H9 (cell line): ENCODE results near the gene HLA-A. TPM values are rescaled to one million over a fixed set of nuclear protein-coding genes. Genes with fewer than 3 reads are reported as not detected.

Experiments
- DNase-seq: peaks from one replicate; pipeline ENCODE4 v3.0.0-alpha.2; 2017
- H2AFZ ChIP-seq: one replicate; pipeline ENCODE4 v1.6.1; 2013; ENCODE audit warnings: mild to moderate bottlenecking, low read length, control low read depth, moderate library complexity
- H2AK5ac ChIP-seq: 2 replicates; pipeline ENCODE4 v1.6.1; 2013; ENCODE audit warnings: low read length, control low read depth, mixed read lengths; ENCODE audit not compliant: insufficient read length
- H2BK120ac ChIP-seq: one replicate; pipeline ENCODE4 v1.6.1; 2013; ENCODE audit warnings: low read depth, mild to moderate bottlenecking, low read length, control low read depth, inconsistent platforms; ENCODE audit not compliant: poor library complexity, severe bottlenecking
- H2BK12ac ChIP-seq: 2 replicates; pipeline ENCODE4 v1.6.1; 2013; ENCODE audit warnings: low read length, control low read depth, mixed read lengths, low read depth; ENCODE audit not compliant: insufficient read length
- H2BK15ac ChIP-seq: 2 replicates; pipeline ENCODE4 v1.6.1; 2013; ENCODE audit warnings: low read depth, low read length, control low read depth
- H2BK20ac ChIP-seq: one replicate; pipeline ENCODE4 v1.6.1; 2013; ENCODE audit warnings: low read depth, mild to moderate bottlenecking, low read length, control low read depth, inconsistent platforms; ENCODE audit not compliant: poor library complexity, severe bottlenecking
- H2BK5ac ChIP-seq: 2 replicates; pipeline ENCODE4 v1.6.1; 2013; ENCODE audit warnings: low read length, control low read depth, mixed read lengths; ENCODE audit not compliant: insufficient read length
- H3K14ac ChIP-seq: 2 replicates; pipeline ENCODE4 v1.6.1; 2013; ENCODE audit warnings: low read length, control low read depth; ENCODE audit not compliant: insufficient read depth
- H3K18ac ChIP-seq: 2 replicates; pipeline ENCODE4 v1.6.1; 2013; ENCODE audit warnings: low read depth, mild to moderate bottlenecking, mixed read lengths, low read length, control low read depth; ENCODE audit not compliant: insufficient read length
- H3K23ac ChIP-seq: 2 replicates; pipeline ENCODE4 v1.6.1; 2013; ENCODE audit warnings: low read length, control low read depth, mixed read lengths, low read depth; ENCODE audit not compliant: insufficient read length
- H3K23me2 ChIP-seq: 2 replicates; pipeline ENCODE4 v1.6.1; 2013; ENCODE audit warnings: low read depth, mild to moderate bottlenecking, mixed read lengths, low read length, control low read depth; ENCODE audit not compliant: insufficient read length, poor library complexity, severe bottlenecking
- H3K27ac ChIP-seq: 2 replicates; pipeline ENCODE4 v1.5.1; 2013; ENCODE audit warnings: low read length, control low read depth, mixed read lengths, low read depth; ENCODE audit not compliant: insufficient read length
- H3K27me3 ChIP-seq: 2 replicates; pipeline ENCODE4 v1.6.1; 2013; ENCODE audit warnings: low read length, control low read depth, inconsistent platforms; ENCODE audit not compliant: insufficient read depth
- H3K4ac ChIP-seq: 2 replicates; pipeline ENCODE4 v1.6.1; 2013; ENCODE audit warnings: low read depth, mild to moderate bottlenecking, control low read depth, inconsistent platforms, low read length, moderate library complexity
- H3K4me1 ChIP-seq: 2 replicates; pipeline ENCODE4 v1.6.1; 2013; ENCODE audit warnings: low read length, control low read depth, inconsistent platforms; ENCODE audit not compliant: insufficient read depth
- H3K4me2 ChIP-seq: 2 replicates; pipeline ENCODE4 v1.6.1; 2013; ENCODE audit warnings: low read length, control low read depth, mixed read lengths; ENCODE audit not compliant: insufficient read length, insufficient read depth
- H3K56ac ChIP-seq: 2 replicates; pipeline ENCODE4 v1.6.1; 2013; ENCODE audit warnings: low read depth, mild to moderate bottlenecking, mixed read lengths, low read length, control low read depth; ENCODE audit not compliant: insufficient read length
- H3K79me1 ChIP-seq: 2 replicates; pipeline ENCODE4 v1.6.1; 2013; ENCODE audit warnings: low read depth, mild to moderate bottlenecking, moderate library complexity, low read length, control low read depth, inconsistent platforms; ENCODE audit not compliant: insufficient read depth, poor library complexity, severe bottlenecking
- H3K79me2 ChIP-seq: 2 replicates; pipeline ENCODE4 v1.6.1; 2013; ENCODE audit warnings: low read length, control low read depth, inconsistent platforms; ENCODE audit not compliant: insufficient read depth
- H3K9ac ChIP-seq: 2 replicates; pipeline ENCODE4 v1.6.1; 2013; ENCODE audit warnings: low read length, control low read depth, mixed read lengths; ENCODE audit not compliant: insufficient read length; ENCODE audit errors: extremely low read depth
- H3K9me3 ChIP-seq: one replicate; pipeline ENCODE4 v1.6.1; 2013; ENCODE audit warnings: low read depth, low read length, inconsistent platforms; ENCODE audit not compliant: control insufficient read depth
- H3T11ph ChIP-seq: one replicate; pipeline ENCODE4 v1.6.1; 2013; ENCODE audit warnings: mild to moderate bottlenecking, low read length, control low read depth, inconsistent platforms
- H4K20me1 ChIP-seq: one replicate; pipeline ENCODE4 v1.6.1; 2013; ENCODE audit not compliant: control insufficient read depth, insufficient read length, insufficient read depth
- H4K5ac ChIP-seq: 2 replicates; pipeline ENCODE4 v1.6.1; 2013; ENCODE audit warnings: low read depth, mild to moderate bottlenecking, mixed read lengths, low read length, control low read depth; ENCODE audit not compliant: insufficient read length
- H4K8ac ChIP-seq: replicated peaks from 2 replicates; pipeline ENCODE4 v1.6.1; 2013; ENCODE audit warnings: low read length, control low read depth, mixed read lengths, low read depth; ENCODE audit not compliant: insufficient read length
- H4K91ac ChIP-seq: 2 replicates; pipeline ENCODE4 v1.6.1; 2013; ENCODE audit warnings: low read depth, mild to moderate bottlenecking, moderate library complexity, mixed read lengths, low read length, control low read depth; ENCODE audit not compliant: insufficient read length
- H3K27ac Mint-ChIP-seq, 3 experiments: 2 replicates in 2 of 3; 3 replicates in 1 of 3; pipeline ENCODE4 v1.8.0; 2020 to 2021; ENCODE audit warnings: mixed read lengths in 3 of 3, mild to moderate bottlenecking in 1 of 3, moderate library complexity in 1 of 3
- H3K27me3 Mint-ChIP-seq: 2 replicates; pipeline ENCODE4 v1.8.0; 2021; ENCODE audit warnings: low read depth, mild to moderate bottlenecking, moderate library complexity, mixed read lengths
- H3K36me3 Mint-ChIP-seq, 3 experiments: 2 replicates in 2 of 3; 3 replicates in 1 of 3; pipeline ENCODE4 v1.8.0; 2020 to 2021; ENCODE audit warnings: low read depth in 3 of 3, mixed read lengths in 3 of 3; ENCODE audit not compliant: insufficient read depth in 1 of 3
- H3K4me1 Mint-ChIP-seq, 2 experiments: 2 replicates each; pipeline ENCODE4 v1.8.0; 2020; ENCODE audit warnings: mixed read lengths in 2 of 2
- H3K4me3 Mint-ChIP-seq, 2 experiments: 2 replicates in 1 of 2; 3 replicates in 1 of 2; pipeline ENCODE4 v1.8.0; 2020 to 2021; ENCODE audit warnings: mild to moderate bottlenecking in 2 of 2, mixed read lengths in 2 of 2, moderate library complexity in 1 of 2
- H3K9me3 Mint-ChIP-seq, 2 experiments: 2 replicates in 1 of 2; 3 replicates in 1 of 2; pipeline ENCODE4 v1.8.0; 2020; ENCODE audit warnings: mild to moderate bottlenecking in 2 of 2, mixed read lengths in 2 of 2, moderate library complexity in 1 of 2
- WGBS: extraction: QIAGEN DNeasy Blood & Tissue Kit; methylation state at CpG from one replicate; pipeline ENCODE4 v1.1.7; 2013; ENCODE audit warnings: missing lambda C conversion rate, low lambda C conversion rate, mixed read lengths; ENCODE audit not compliant: insufficient read length; ENCODE audit errors: extremely low coverage; 5-methylcytosine and 5-hydroxymethylcytosine counted together
- total RNA-seq: library from RNA; stranded (reverse); gene quantifications from 2 replicates; pipeline ENCODE4 v1.2.1, GENCODE V29; 2021
- TF ChIP-seq, protein P1 (sequence below): fragments of 200-600 bp; sonication (generic); conservative IDR thresholded peaks from 3 replicates; pipeline ENCODE4 v1.8.0; 2021; ENCODE audit warnings: antibody characterized with exemption, mild to moderate bottlenecking

Gene HLA-A
- total RNA-seq, 1 experiment from 2014 or later = 248 TPM

DNA sequence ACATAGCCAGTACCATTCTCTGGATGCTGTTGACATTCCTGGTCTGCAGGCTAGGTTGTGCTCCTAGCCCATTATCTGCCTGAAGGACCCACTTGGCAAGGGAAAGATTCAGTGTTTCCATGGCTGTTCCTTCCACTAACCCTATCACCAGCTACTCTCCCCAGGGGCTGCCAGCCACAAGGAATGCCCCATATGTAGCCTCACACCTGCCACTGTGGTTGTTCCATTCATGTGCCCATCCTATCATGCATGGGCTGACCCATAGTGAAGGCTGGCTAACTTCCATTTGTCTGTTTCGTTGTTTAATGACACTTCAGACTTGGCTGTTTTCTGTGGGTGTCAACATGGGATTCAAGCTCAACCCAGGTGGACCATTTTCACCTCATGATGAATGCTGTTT lies 25.6 kb upstream of the HLA-A start:
- Histone ChIP-seq H2AFZ (no peak overlapping the region), H4K91ac (no peak overlapping the region), H3K79me2 (no peaks in the 10 kb centered on the region), H3K18ac (no peak overlapping the region), H2BK20ac (no peak overlapping the region), H3K4me1 (no peaks in the 10 kb centered on the region), H3K9me3 (no peaks in the 10 kb centered on the region), H3K56ac (no peak overlapping the region), H2BK12ac (no peak overlapping the region), H3K4ac (no peak overlapping the region), H4K5ac (no peak overlapping the region), H3K27ac (no peak overlapping the region), H4K20me1 (no peaks in the 10 kb centered on the region), H2BK15ac (no peak overlapping the region), H3K23ac (no peak overlapping the region), H2BK5ac (no peak overlapping the region), H3K14ac (no peak overlapping the region), H2AK5ac (no peak overlapping the region), H2BK120ac (no peak overlapping the region), H3K23me2 (no peaks in the 10 kb centered on the region), H4K8ac (no peak overlapping the region), H3K4me2 (no peak overlapping the region), H3K9ac (no peak overlapping the region), H3K27me3 (no peaks in the 10 kb centered on the region), H3T11ph (no peak overlapping the region), H3K79me1 (no peaks in the 10 kb centered on the region)
- Mint-ChIP-seq H3K4me1 (no peaks in the 10 kb centered on the region), H3K36me3 (no peaks in the 10 kb centered on the region), H3K27me3 (peaks cover 52% of the 10 kb centered on the region), H3K27ac (no peak overlapping the region), H3K4me3 (no peak overlapping the region), H3K9me3 (no peaks in the 10 kb centered on the region; a peak in 1 of 5 replicates)
- no CpG with 5 or more reads among the region's 1 CpG for WGBS
- no peak for DNase-seq
- TF ChIP-seq, protein P1, sequence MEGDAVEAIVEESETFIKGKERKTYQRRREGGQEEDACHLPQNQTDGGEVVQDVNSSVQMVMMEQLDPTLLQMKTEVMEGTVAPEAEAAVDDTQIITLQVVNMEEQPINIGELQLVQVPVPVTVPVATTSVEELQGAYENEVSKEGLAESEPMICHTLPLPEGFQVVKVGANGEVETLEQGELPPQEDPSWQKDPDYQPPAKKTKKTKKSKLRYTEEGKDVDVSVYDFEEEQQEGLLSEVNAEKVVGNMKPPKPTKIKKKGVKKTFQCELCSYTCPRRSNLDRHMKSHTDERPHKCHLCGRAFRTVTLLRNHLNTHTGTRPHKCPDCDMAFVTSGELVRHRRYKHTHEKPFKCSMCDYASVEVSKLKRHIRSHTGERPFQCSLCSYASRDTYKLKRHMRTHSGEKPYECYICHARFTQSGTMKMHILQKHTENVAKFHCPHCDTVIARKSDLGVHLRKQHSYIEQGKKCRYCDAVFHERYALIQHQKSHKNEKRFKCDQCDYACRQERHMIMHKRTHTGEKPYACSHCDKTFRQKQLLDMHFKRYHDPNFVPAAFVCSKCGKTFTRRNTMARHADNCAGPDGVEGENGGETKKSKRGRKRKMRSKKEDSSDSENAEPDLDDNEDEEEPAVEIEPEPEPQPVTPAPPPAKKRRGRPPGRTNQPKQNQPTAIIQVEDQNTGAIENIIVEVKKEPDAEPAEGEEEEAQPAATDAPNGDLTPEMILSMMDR = no peak
